Breast epithelium (tissue), 3 donors: ENCODE data around the gene ABTB1.

Source experiments
- CTCF ChIP-seq, 3 donors: fragments of 450-650 bp; IDR thresholded peaks; one replicate each; pipeline ENCODE4 v1.5.1; 2016 to 2017; ENCODE audit warnings: antibody characterized with exemption in 3 of 3, mild to moderate bottlenecking in 3 of 3, moderate library complexity in 3 of 3
- POLR2A ChIP-seq: fragments of 450-650 bp; IDR thresholded peaks from one replicate; pipeline ENCODE4 v1.6.1; 2016; ENCODE audit warnings: antibody characterized with exemption, mild to moderate bottlenecking, moderate library complexity
- POLR2AphosphoS5 ChIP-seq, 3 donors: sonication (generic); formaldehyde crosslinking; IDR thresholded peaks; one replicate each; pipeline ENCODE4 v1.6.1; 2017; ENCODE audit warnings: antibody characterized with exemption in 3 of 3

DNA sequence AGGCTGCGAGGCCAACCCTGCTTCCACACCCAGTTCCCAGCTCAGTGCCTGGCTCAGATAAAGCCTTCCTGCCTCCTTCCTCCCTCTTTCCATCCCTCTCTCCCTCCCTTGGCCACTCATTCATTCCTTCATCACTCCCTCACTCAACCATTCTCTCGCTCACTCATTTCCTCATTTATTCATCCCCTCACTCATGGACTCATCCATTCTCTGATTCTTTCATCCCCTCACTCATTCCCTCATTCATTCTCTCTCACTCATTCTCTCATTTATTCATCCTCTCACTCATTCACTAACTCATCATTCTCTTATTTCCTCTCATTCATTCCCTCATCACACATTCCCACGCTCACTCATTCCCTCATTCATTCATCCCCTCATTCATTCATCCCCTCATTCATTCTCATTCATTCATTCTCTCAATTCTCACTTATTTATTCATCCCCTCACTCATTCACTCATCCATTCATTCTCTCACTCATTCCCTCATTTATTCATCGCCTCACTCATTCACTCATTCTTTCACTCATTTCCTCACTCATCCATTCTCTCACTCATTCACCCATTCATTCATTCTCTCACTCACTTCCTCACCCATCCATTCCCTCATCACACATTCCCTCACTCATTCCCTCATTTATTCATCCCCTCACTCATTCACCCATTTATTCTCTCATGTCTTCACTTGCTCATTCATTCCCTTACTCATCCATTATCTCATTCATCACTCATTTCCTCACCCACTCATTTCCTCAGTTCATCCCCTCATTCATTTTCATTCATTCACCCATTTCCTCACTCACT is 13.2 kb downstream of the ABTB1 start:
- TF ChIP-seq CTCF (IDR thresholded peaks at IDR 0.05) (no peak), POLR2A (no peak), POLR2AphosphoS5 (IDR thresholded peaks at IDR 0.05) (no peak)
